Osteoblast (primary cell): Measurements from ENCODE around the gene PIP5K1C. TPM values are rescaled to one million over a fixed set of nuclear protein-coding genes. Genes with fewer than 3 reads are reported as not detected.

Experiments
- DNase-seq: peaks from one replicate; pipeline ENCODE4 v3.0.0; 2011; ENCODE audit warnings: low spot score, mixed read lengths; ENCODE audit not compliant: insufficient read length; ENCODE audit errors: missing footprints
- H2AFZ ChIP-seq: 2 replicates; pipeline ENCODE4 v1.6.0; 2011; ENCODE audit warnings: mild to moderate bottlenecking, low read length
- H3K27ac ChIP-seq: 2 replicates; pipeline ENCODE4 v1.5.1; 2011; ENCODE audit warnings: mild to moderate bottlenecking, low read depth, low read length, moderate library complexity
- H3K27me3 ChIP-seq: 2 replicates; pipeline ENCODE4 v1.6.0; 2012; ENCODE audit warnings: mild to moderate bottlenecking, control low read depth, inconsistent platforms, low read length, moderate library complexity; ENCODE audit not compliant: insufficient read depth
- H3K36me3 ChIP-seq: 2 replicates; pipeline ENCODE4 v1.5.1; 2011; ENCODE audit warnings: mild to moderate bottlenecking, low read length, control low read depth, moderate library complexity; ENCODE audit not compliant: insufficient read depth
- H3K4me1 ChIP-seq: 2 replicates; pipeline ENCODE4 v1.5.1; 2011; ENCODE audit warnings: mild to moderate bottlenecking, low read length, control low read depth, moderate library complexity; ENCODE audit not compliant: insufficient read depth
- H3K4me2 ChIP-seq: 2 replicates; pipeline ENCODE4 v1.6.0; 2011; ENCODE audit warnings: mild to moderate bottlenecking, low read length; ENCODE audit not compliant: insufficient read depth
- H3K4me3 ChIP-seq: fragments of 200-600 bp; sonication (generic); 3 replicates; pipeline ENCODE4 v1.5.1; 2012; ENCODE audit warnings: mild to moderate bottlenecking, low read length, inconsistent platforms; ENCODE audit not compliant: insufficient read depth
- H3K79me2 ChIP-seq: 2 replicates; pipeline ENCODE4 v1.6.0; 2012; ENCODE audit warnings: mild to moderate bottlenecking, low read length, control low read depth, inconsistent platforms; ENCODE audit not compliant: insufficient read depth
- H3K9me3 ChIP-seq: 2 replicates; pipeline ENCODE4 v1.5.1; 2011; ENCODE audit warnings: low read depth, low read length, control low read depth
- H4K20me1 ChIP-seq: 2 replicates; pipeline ENCODE4 v1.6.0; 2012; ENCODE audit warnings: mild to moderate bottlenecking, low read length, control low read depth; ENCODE audit not compliant: insufficient read depth
- total RNA-seq: library from RNA; depleted of rRNA; stranded (reverse); fragments of >200 nt; gene quantifications from 2 replicates; pipeline ENCODE4 v1.2.3, GENCODE V29; 2012
- TF ChIP-seq, protein P1 (sequence below): IDR thresholded peaks from 2 replicates; pipeline ENCODE4 v1.5.1; 2011; ENCODE audit warnings: mild to moderate bottlenecking, low read depth, low read length, moderate library complexity; ENCODE audit errors: extremely low read depth

Gene PIP5K1C
- total RNA-seq, 1 donor, result 30.4 TPM

DNA sequence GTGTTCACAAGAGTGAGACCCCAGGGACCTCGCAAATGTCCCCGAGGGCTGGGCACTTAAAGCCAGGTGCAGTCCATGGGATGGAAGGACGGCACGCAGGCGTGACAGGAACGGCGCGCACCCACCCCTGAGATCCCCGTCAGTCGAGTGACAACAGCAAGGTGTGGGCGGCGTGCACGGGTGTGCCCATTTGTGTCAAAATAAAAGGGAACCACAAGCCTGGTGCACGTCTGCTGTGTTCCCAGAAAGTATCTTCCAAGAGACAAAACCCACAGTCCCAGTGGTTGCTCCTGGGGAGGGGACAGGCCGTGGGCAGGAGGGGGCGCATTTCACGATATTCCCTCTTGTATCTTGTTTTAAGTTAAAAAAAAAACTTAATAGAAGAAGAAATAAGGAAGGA is 58.0 kb downstream of the PIP5K1C start:
- H3K4me3 ChIP-seq, result no peak overlapping the region
- H3K27me3 ChIP-seq, result no peaks in the 10 kb centered on the region
- DNase-seq, result no peak
- H4K20me1 ChIP-seq, result no peaks in the 10 kb centered on the region
- peaks cover 16% of the 10 kb centered on the region for H3K36me3 ChIP-seq
- H2AFZ ChIP-seq, result no peak overlapping the region
- TF ChIP-seq, protein P1, sequence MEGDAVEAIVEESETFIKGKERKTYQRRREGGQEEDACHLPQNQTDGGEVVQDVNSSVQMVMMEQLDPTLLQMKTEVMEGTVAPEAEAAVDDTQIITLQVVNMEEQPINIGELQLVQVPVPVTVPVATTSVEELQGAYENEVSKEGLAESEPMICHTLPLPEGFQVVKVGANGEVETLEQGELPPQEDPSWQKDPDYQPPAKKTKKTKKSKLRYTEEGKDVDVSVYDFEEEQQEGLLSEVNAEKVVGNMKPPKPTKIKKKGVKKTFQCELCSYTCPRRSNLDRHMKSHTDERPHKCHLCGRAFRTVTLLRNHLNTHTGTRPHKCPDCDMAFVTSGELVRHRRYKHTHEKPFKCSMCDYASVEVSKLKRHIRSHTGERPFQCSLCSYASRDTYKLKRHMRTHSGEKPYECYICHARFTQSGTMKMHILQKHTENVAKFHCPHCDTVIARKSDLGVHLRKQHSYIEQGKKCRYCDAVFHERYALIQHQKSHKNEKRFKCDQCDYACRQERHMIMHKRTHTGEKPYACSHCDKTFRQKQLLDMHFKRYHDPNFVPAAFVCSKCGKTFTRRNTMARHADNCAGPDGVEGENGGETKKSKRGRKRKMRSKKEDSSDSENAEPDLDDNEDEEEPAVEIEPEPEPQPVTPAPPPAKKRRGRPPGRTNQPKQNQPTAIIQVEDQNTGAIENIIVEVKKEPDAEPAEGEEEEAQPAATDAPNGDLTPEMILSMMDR, result no peak
- H3K9me3 ChIP-seq, result no peaks in the 10 kb centered on the region
- H3K27ac ChIP-seq, result no peak overlapping the region
- no peaks in the 10 kb centered on the region for H3K4me1 ChIP-seq
- H3K79me2 ChIP-seq, result no peaks in the 10 kb centered on the region
- no peak overlapping the region for H3K4me2 ChIP-seq

DNA sequence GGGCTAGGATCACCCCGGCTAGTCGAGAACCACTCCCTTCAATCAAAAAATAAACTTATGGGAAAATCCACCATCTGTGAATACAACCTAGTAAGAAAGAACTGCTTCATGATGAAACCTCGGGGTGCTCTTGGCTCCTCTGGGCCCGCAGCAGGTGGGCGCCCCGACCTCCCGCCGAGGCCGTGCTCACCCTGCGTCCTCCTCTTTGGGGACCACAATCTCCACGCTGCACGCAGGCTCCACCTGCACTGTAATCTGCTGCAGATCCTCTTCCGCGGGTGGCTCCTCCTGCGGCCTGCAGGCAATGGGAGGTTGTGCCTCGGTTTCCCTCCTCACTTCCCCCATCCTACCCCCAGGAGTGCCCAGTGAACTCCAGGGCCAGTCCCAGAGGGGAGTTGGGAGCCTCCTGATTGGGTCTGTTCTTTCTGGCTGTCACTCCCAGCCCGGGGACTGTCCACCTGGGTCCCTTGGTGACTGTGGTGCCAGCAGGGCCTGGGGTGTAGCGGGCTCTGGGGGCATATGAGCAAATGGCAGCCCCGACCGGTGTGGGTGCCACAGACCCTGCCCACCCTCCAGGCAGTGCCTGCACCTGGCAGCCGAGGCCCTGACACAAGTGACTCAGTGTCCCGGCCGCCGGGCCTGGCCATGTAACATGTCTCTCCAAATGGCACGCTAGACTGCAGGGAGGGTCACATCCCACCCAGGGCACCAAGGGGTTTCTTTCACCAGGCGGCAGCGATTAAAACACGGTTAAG is 58.6 kb downstream of the PIP5K1C start:
- Histone ChIP-seq H3K36me3 (peaks cover 16% of the 10 kb centered on the region), H3K79me2 (no peaks in the 10 kb centered on the region), H3K4me2 (no peak overlapping the region), H3K4me1 (no peaks in the 10 kb centered on the region), H3K27me3 (no peaks in the 10 kb centered on the region), H2AFZ (no peak overlapping the region), H3K4me3 (no peak overlapping the region), H4K20me1 (no peaks in the 10 kb centered on the region), H3K9me3 (no peaks in the 10 kb centered on the region), H3K27ac (no peak overlapping the region)
- TF ChIP-seq, protein P1, result no peak
- no peak for DNase-seq

DNA sequence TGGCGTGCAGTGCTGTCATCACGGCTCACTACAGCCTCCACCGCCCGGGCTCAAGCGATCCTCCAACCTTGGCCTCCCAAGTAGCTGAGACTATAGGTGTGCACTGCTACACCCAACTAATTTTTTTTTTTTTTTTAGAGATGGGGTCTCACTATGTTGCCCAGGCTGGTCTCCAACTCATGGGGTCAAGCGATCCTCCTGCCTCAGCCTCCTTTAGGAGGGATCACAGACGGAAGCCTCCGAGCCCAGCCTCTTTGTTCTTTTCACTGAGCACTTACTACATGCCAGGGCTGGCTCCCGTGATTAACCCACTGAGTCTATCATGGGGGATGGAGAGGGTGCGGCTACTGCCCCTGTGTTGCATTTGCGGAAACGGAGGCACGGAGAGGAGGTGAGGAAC is 60.8 kb downstream of the PIP5K1C start:
- H3K9me3 ChIP-seq, result no peaks in the 10 kb centered on the region
- H3K4me2 ChIP-seq, result no peak overlapping the region
- peaks cover 10% of the 10 kb centered on the region for H3K36me3 ChIP-seq
- no peak overlapping the region for H3K4me3 ChIP-seq
- TF ChIP-seq, protein P1, result no peak
- DNase-seq, result no peak
- H3K27me3 ChIP-seq, result no peaks in the 10 kb centered on the region
- no peak overlapping the region for H2AFZ ChIP-seq
- no peaks in the 10 kb centered on the region for H3K4me1 ChIP-seq
- no peak overlapping the region for H3K27ac ChIP-seq
- no peaks in the 10 kb centered on the region for H3K79me2 ChIP-seq
- no peaks in the 10 kb centered on the region for H4K20me1 ChIP-seq

DNA sequence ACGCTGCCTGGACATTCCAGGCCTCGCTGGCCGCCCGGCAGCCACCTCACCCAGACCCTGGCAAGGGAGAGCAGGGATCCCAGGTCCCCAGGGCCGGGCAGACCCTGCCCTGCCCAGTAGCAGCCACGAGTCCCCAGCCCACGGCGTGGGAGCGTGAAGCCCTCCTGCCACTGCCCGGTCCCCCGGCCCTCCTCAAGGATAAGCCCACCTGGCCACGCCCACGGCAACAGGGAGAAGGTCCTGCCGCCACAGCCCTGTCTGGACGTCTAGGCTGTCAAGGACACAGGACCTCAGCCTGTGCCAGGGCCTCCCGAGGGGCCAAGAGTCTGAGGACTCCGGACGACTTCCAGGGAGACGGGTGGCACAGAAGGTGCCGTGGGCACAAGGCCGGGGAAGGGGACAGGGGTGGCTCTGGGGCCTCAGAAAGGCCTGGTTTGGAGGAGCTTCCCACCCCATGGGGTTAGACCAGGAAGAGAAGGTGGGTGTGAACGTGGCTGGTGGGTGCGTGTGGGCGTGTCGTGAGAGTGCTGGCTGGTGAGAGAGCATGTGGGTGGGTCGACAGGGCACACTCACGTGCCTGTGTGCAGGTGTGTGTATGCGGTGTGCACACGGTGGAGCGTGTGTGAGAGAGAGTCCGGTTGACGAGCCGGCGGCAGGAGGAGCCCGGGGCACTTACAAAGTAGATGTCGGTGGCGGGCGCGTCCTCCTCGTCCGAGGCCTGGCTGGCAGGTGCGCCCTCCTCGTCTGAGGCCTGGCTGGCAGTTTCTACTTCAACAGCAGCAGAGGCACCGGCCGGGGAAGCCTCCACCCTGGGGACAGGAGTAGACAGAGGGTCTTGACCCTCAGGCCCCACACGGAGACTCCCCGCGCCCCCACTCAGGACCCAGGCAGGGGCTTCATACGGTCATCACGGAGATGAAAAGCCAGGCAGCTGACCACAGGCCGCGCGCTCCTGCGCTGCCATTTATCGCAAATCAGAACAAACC is 61.8 kb downstream of the PIP5K1C start:
- Histone ChIP-seq H3K27me3 (no peaks in the 10 kb centered on the region), H3K27ac (no peak overlapping the region), H2AFZ (no peak overlapping the region), H3K4me2 (no peak overlapping the region), H3K4me1 (no peaks in the 10 kb centered on the region), H3K9me3 (no peaks in the 10 kb centered on the region), H3K36me3 (peaks cover 10% of the 10 kb centered on the region), H4K20me1 (no peaks in the 10 kb centered on the region), H3K4me3 (no peak overlapping the region), H3K79me2 (no peaks in the 10 kb centered on the region)
- DNase-seq, result no peak
- TF ChIP-seq, protein P1, result no peak
